Cardiac muscle cell (in vitro differentiated cells and primary cell): Measurements from ENCODE around the gene LY6G6C. TPM values are rescaled to one million over a fixed set of nuclear protein-coding genes. Genes with fewer than 3 reads are reported as not detected.
A peak's percentile ranks its signal among the peaks of the same experiment; 100 is the strongest.

Source experiments
- DNase-seq, 2 donors: peaks; one replicate each; pipeline versions ENCODE4 v3.0.0 to v3.0.0-alpha.2; 2010 to 2017; ENCODE audit warnings: low read depth in 1 of 2, low spot score in 1 of 2
- H3K27ac ChIP-seq: fragments of 200-600 bp; sonication (generic); 2 replicates; pipeline ENCODE4 v1.5.1; 2016
- H3K27me3 ChIP-seq: fragments of 200-600 bp; sonication (generic); 2 replicates; pipeline ENCODE4 v1.6.0; 2016; ENCODE audit warnings: control low read depth
- H3K36me3 ChIP-seq: fragments of 200-600 bp; sonication (generic); 2 replicates; pipeline ENCODE4 v1.5.1; 2016; ENCODE audit warnings: control low read depth
- H3K4me1 ChIP-seq: fragments of 200-600 bp; sonication (generic); 2 replicates; pipeline ENCODE4 v1.8.1; 2017; ENCODE audit warnings: low read depth, mild to moderate bottlenecking, mixed run types
- H3K4me3 ChIP-seq: fragments of 200-600 bp; sonication (generic); 2 replicates; pipeline ENCODE4 v1.5.1; 2016; ENCODE audit warnings: mild to moderate bottlenecking
- H3K9me3 ChIP-seq: fragments of 200-600 bp; sonication (generic); 2 replicates; pipeline ENCODE4 v1.5.1; 2017; ENCODE audit warnings: low read depth, mild to moderate bottlenecking, control low read depth
- polyA plus RNA-seq: library from polyadenylated mRNA; unstranded; fragments of >200 nt; fragmentation: Nextera tagmentation; extraction: Ambion mirVana; gene quantifications from 2 replicates; pipeline ENCODE4 v1.2.1, GENCODE V29; 2016
- total RNA-seq: library from RNA; depleted of rRNA; stranded (reverse); fragments of >200 nt; gene quantifications from 2 replicates; pipeline ENCODE4 v1.2.3, GENCODE V29; 2016
- TF ChIP-seq, protein P1 (sequence below): IDR thresholded peaks from 2 replicates; pipeline ENCODE4 v1.5.1; 2012; ENCODE audit warnings: low read depth, mild to moderate bottlenecking, low read length

LY6G6C gene
- total and polyA plus RNA-seq, 2 experiments from 2014 or later = not detected

- TF ChIP-seq, protein P1, sequence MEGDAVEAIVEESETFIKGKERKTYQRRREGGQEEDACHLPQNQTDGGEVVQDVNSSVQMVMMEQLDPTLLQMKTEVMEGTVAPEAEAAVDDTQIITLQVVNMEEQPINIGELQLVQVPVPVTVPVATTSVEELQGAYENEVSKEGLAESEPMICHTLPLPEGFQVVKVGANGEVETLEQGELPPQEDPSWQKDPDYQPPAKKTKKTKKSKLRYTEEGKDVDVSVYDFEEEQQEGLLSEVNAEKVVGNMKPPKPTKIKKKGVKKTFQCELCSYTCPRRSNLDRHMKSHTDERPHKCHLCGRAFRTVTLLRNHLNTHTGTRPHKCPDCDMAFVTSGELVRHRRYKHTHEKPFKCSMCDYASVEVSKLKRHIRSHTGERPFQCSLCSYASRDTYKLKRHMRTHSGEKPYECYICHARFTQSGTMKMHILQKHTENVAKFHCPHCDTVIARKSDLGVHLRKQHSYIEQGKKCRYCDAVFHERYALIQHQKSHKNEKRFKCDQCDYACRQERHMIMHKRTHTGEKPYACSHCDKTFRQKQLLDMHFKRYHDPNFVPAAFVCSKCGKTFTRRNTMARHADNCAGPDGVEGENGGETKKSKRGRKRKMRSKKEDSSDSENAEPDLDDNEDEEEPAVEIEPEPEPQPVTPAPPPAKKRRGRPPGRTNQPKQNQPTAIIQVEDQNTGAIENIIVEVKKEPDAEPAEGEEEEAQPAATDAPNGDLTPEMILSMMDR = no peak
- no peak overlapping the region for H3K27ac ChIP-seq
- H3K36me3 ChIP-seq = no peaks in the 10 kb centered on the region
- no peak overlapping the region for H3K4me3 ChIP-seq
- H3K9me3 ChIP-seq = no peaks in the 10 kb centered on the region
- H3K27me3 ChIP-seq = no peaks in the 10 kb centered on the region
- peaks cover 8% of the 10 kb centered on the region for H3K4me1 ChIP-seq
- DNase-seq = no peak
Measured at GRCh38 chr6:31705931-31706330, 15.6 kb downstream of the LY6G6C start.

DNA sequence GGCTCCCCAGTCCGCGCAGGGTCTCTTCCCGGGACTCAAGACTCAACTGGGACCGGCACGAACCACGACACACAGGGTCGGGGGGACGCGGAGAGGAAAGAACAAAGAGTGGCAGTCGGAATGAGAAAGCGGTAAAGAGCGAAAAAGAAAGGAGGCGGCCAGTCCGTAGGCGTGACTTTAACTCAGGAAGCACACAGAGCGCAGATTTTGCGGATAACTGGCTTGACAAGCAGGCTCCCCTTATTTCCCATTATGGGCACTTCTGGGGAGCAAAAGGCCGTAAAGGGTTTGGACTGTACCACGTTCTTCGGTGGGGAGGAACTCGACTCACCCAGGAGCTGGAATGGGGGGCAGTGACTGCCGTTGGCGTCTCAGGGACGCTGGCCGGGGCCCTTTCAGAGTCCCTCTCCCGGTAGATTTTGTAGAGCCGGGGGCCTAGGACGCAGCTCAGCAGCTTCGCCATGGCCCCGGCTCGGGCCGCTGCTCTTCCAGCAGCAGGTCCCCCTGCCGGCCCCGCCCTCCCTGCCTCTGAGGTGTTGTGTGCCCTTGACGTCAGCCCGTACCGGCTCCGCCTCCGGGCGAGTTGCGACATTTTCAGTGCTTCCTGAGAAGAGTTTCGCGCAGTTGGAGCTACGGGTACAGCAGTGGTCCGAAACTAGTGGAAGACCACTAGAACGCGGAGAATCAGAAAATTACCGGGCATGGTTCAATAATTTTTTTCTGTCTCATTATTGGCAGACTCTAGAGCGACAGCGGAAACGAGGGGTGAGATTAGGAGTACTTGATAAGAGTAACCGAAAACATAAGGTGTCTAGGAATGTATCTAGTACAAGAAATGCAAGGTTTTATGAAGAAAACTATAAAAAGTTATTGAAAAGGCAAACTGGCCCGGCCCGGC, 18.5 kb downstream of the LY6G6C start, which contains the start of gene ABHD16A:
Gene ABHD16A, minus strand, starts transcription at position 506 of the 898 bp plus-strand sequence. Its CDS starts 43 bp downstream, at position 463.
- H3K27me3 ChIP-seq = no peaks in the 10 kb centered on the region
- H3K27ac ChIP-seq = peak within 1 kb of the TSS; percentile 96
- TF ChIP-seq, protein P1 = no peak
- peak; percentile 99 for DNase-seq
- peaks cover 5% of the 10 kb centered on the region for H3K36me3 ChIP-seq
- no peaks in the 10 kb centered on the region for H3K9me3 ChIP-seq
- peak within 1 kb of the TSS; percentile 88 for H3K4me3 ChIP-seq
- peaks cover 8% of the 10 kb centered on the region for H3K4me1 ChIP-seq

- Histone ChIP-seq H3K27ac (peak overlapping the region; percentile 96), H3K36me3 (peaks cover 5% of the 10 kb centered on the region), H3K4me3 (peak overlapping the region; percentile 88), H3K27me3 (no peaks in the 10 kb centered on the region), H3K4me1 (peaks cover 8% of the 10 kb centered on the region), H3K9me3 (no peaks in the 10 kb centered on the region)
- DNase-seq = peak in 1 of 2 donors; percentile 45
- TF ChIP-seq, protein P1 = no peak
Measured at GRCh38 chr6:31702405-31702818, 19.1 kb downstream of the LY6G6C start.

GRCh38 chr6:31701666-31702404, 19.7 kb downstream of the LY6G6C start:
- Histone ChIP-seq H3K27ac (no peak overlapping the region), H3K36me3 (peaks cover 5% of the 10 kb centered on the region), H3K4me1 (peaks cover 8% of the 10 kb centered on the region), H3K27me3 (no peaks in the 10 kb centered on the region), H3K4me3 (peak overlapping the region; percentile 88), H3K9me3 (no peaks in the 10 kb centered on the region)
- DNase-seq = peak in 1 of 2 donors; percentile 32
- TF ChIP-seq, protein P1 = no peak

GRCh38 chr6:31700740-31701401, 20.7 kb downstream of the LY6G6C start:
- peaks cover 8% of the 10 kb centered on the region for H3K4me1 ChIP-seq
- no peak overlapping the region for H3K27ac ChIP-seq
- H3K36me3 ChIP-seq = peaks cover 5% of the 10 kb centered on the region
- H3K4me3 ChIP-seq = no peak overlapping the region
- H3K27me3 ChIP-seq = no peaks in the 10 kb centered on the region
- TF ChIP-seq, protein P1 = no peak
- DNase-seq = no peak
- H3K9me3 ChIP-seq = no peaks in the 10 kb centered on the region
